ENCODE measurements around the gene KHDC3L. TPM values are rescaled to one million over a fixed set of nuclear protein-coding genes. Genes with fewer than 3 reads are reported as not detected.
"Not testable (repeated sequence)": the region's sequence is repeated elsewhere in the genome, so short reads cannot be mapped to it uniquely, and the experiment has no call there.

KHDC3L gene
- total and polyA plus RNA-seq, 7 donors = not detected

DNA sequence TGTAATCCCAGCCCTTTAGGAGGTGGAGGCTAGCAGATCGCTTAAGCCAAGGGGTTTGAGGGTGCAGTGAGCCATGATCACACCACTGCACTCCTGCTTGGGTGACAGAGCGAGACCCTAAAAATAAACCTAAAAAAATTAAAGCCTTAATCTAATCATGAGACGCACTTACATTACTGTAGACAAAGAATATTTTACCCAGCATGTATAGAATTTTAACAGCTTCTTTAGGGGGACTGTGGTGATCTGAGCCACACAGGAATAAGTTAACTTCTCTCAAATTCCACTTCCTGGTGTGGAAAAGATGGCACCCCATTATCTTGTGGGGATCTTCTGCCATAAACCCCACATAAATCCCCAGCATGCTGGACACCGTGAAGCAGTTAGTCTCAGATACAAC, 9.5 kb downstream of the KHDC3L start:
- DNase-seq (no peak), ATAC-seq (no peak)
- 96 to 97% (median 97%) methylated on average over 4 of the region's 4 CpGs for WGBS, 3 donors
- no peak for TF ChIP-seq CTCF (IDR thresholded peaks at IDR 0.05)
- H3K4me1 ChIP-seq = no peaks in the 10 kb centered on the region
- no peaks in the 10 kb centered on the region for H3K9me3 ChIP-seq
- no peak overlapping the region for H3K27ac ChIP-seq
- intact Hi-C loops (cut with DNase I) = no loop called here
- no peaks in the 10 kb centered on the region for H3K27me3 ChIP-seq (ENCODE audit: insufficient read depth in 3 of 3, low read length in 2 of 3)
- no peak overlapping the region for H3K4me3 ChIP-seq
- no peaks in the 10 kb centered on the region for H3K36me3 ChIP-seq (ENCODE audit: insufficient read depth in 1 of 2, low read depth in 1 of 2)

GRCh38 chr6:73372516-73372915, 10.1 kb downstream of the KHDC3L start:
- no peak for TF ChIP-seq CTCF (IDR thresholded peaks at IDR 0.05)

DNA sequence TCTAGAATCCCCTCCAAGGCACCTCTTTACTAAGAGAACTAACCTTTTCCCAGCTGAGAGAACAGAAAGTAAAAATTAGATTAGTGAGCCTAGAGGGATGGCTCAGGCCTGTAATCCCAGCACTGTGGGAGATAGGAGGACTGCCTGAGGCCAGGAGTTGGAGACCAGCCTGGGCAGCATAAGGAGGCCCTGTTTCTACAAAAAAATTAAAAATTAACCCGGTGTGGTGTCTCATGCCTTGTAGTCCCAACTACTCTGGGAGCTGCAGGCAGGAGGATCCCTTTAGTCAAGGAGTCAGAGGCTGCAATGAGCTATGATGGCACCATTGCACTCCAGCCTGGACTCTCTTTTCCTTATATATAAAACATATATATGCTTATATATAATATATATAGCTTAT, 12.8 kb downstream of the KHDC3L start:
- DNase-seq = no peak
- no peak for ATAC-seq
- H3K4me3 ChIP-seq = no peak overlapping the region
- WGBS, 3 donors = 63 to 68% (median 67%) methylated on average over 1 of the region's 1 CpG
- H3K9me3 ChIP-seq = no peaks in the 10 kb centered on the region
- intact Hi-C loops (cut with DNase I) = no loop called here
- H3K36me3 ChIP-seq (ENCODE audit: insufficient read depth in 1 of 2, low read depth in 1 of 2) = no peaks in the 10 kb centered on the region
- no peak for TF ChIP-seq CTCF (IDR thresholded peaks at IDR 0.05)
- no peak overlapping the region for H3K27ac ChIP-seq
- no peaks in the 10 kb centered on the region for H3K27me3 ChIP-seq (ENCODE audit: insufficient read depth in 3 of 3, low read length in 2 of 3)
- H3K4me1 ChIP-seq = no peaks in the 10 kb centered on the region

More at GRCh38 chr6:73372516-73372915, 10.1 kb downstream of the KHDC3L start:
- WGBS, 3 donors = 75 to 80% (median 77%) methylated on average over 10 of the region's 10 CpGs
- DNase-seq = no peak
- intact Hi-C loops (cut with DNase I) = no loop called here
- no peaks in the 10 kb centered on the region for H3K4me1 ChIP-seq
- no peak overlapping the region for H3K27ac ChIP-seq
- ATAC-seq = no peak
- H3K36me3 ChIP-seq (ENCODE audit: insufficient read depth in 1 of 2, low read depth in 1 of 2) = no peaks in the 10 kb centered on the region
- no peak overlapping the region for H3K4me3 ChIP-seq
- H3K27me3 ChIP-seq (ENCODE audit: insufficient read depth in 3 of 3, low read length in 2 of 3) = no peaks in the 10 kb centered on the region
- no peaks in the 10 kb centered on the region for H3K9me3 ChIP-seq

DNA sequence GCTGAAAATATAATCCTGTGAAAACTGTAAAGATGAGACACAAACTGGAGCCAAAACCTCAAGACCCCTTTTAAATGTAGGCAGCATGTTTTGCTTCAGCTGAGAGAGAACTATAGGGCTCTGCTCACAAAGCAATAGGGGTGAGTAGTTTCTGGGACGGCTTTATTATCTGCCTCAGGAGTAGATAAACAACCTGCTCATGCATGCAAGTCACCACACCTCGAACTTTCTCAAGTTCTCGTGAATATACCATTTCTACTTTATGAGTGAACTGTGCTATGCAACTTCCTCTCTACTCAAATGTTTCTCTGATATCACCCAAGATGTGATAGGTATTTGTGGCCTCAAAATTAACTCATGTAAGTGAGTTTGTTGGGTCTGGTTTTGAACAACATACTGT, 14.8 kb downstream of the KHDC3L start:
- no peak for ATAC-seq
- TF ChIP-seq CTCF (IDR thresholded peaks at IDR 0.05) = no peak
- no peaks in the 10 kb centered on the region for H3K36me3 ChIP-seq (ENCODE audit: insufficient read depth in 1 of 2, low read depth in 1 of 2)
- H3K9me3 ChIP-seq = no peaks in the 10 kb centered on the region
- H3K4me3 ChIP-seq = no peak overlapping the region
- 64 to 75% (median 74%) methylated on average over 3 of the region's 3 CpGs for WGBS, 3 donors
- H3K4me1 ChIP-seq = no peaks in the 10 kb centered on the region
- no peak for DNase-seq
- intact Hi-C loops (cut with DNase I) = no loop called here
- H3K27ac ChIP-seq = no peak overlapping the region
- H3K27me3 ChIP-seq (ENCODE audit: insufficient read depth in 3 of 3, low read length in 2 of 3) = no peaks in the 10 kb centered on the region

GRCh38 chr6:73381531-73381930, 19.1 kb downstream of the KHDC3L start:
- H3K9me3 ChIP-seq; DNase-seq; ATAC-seq; H3K4me1 ChIP-seq; H3K27ac ChIP-seq; H3K4me3 ChIP-seq; H3K36me3 ChIP-seq (ENCODE audit: insufficient read depth in 1 of 2, low read depth in 1 of 2); H3K27me3 ChIP-seq (ENCODE audit: insufficient read depth in 3 of 3, low read length in 2 of 3); intact Hi-C loops (cut with DNase I): not testable (repeated sequence)
- whole genome bisulfite sequencing, 3 donors = 88 to 93% (median 91%) methylated on average over 10 of the region's 10 CpGs

Data from psoas muscle (tissue), 8 donors.